HCT116 (cell line): ENCODE results near the gene GALNS. TPM values are rescaled to one million over a fixed set of nuclear protein-coding genes. Genes with fewer than 3 reads are reported as not detected.

Experiments used
- ATAC-seq: fragments of 200-7000 bp; cut with Tn5 transposase; 2 replicates; pipeline ENCODE4 v1.9.1; 2020; ENCODE audit warnings: mild to moderate bottlenecking, moderate library complexity
- BruUV-seq: library from RNA; stranded (reverse); fragments of 400-500 nt; replicated peaks from 2 replicates; lab custom pipeline; 2021; lab: Mats Ljungman, UMichigan
- CTCF ChIA-PET: fragments of 300-600 bp; sonication (Branson Sonifier 250); formaldehyde crosslinking; loops from one replicate; lab custom pipeline; 2021; ENCODE audit warnings: antibody characterized with exemption; lab: Charles Lee
- POLR2A ChIA-PET: fragments of 300-600, 350-600 bp; sonication (Branson Sonifier 250); formaldehyde crosslinking; loops from one replicate; lab custom pipeline; 2021; ENCODE audit warnings: antibody characterized with exemption; lab: Charles Lee
- RAD21 ChIA-PET, 2 experiments: fragments of 300-600 bp; sonication (Branson Sonifier 250); formaldehyde crosslinking; loops; one replicate each; lab custom pipeline; 2023; ENCODE audit warnings: low total read pairs in 2 of 2; ENCODE audit not compliant: uncharacterized antibody in 2 of 2, unreplicated experiment in 2 of 2, low non-redundant PET in 1 of 2; lab: Charles Lee
- DNase-seq: peaks from one replicate; pipeline ENCODE4 v3.0.0-alpha.2; 2010; ENCODE audit warnings: low read depth, low spot score
- H2AFZ ChIP-seq: fragments of 200-600 bp; shearing (Covaris generic), sonication (generic); 2 replicates; pipeline ENCODE4 v1.6.1; 2017; ENCODE audit warnings: low read depth, mixed run types, mixed read lengths, antibody characterized with exemption, low read length; ENCODE audit not compliant: poor library complexity, severe bottlenecking
- H3K27ac ChIP-seq: 2 replicates; pipeline ENCODE4 v1.5.1; 2012; ENCODE audit warnings: low read depth, low read length
- H3K27me3 ChIP-seq: fragments of 200-600 bp; sonication (generic); 2 replicates; pipeline ENCODE4 v1.6.1; 2016; ENCODE audit warnings: mixed run types, low read length, mixed read lengths; ENCODE audit not compliant: insufficient read depth
- H3K36me3 ChIP-seq, 2 experiments: fragments of 200-500 bp in 1 of 2; fragments of 200-600 bp in 1 of 2; sonication (Bioruptor generic) in 1 of 2; sonication (generic) in 1 of 2; 2 replicates each; pipeline versions ENCODE4 v1.5.1 to v1.6.1; 2014 to 2016; ENCODE audit warnings: low read length in 2 of 2, inconsistent platforms in 1 of 2, mixed read lengths in 1 of 2, mixed run types in 1 of 2; ENCODE audit not compliant: insufficient read depth in 2 of 2, control insufficient read depth in 1 of 2
- H3K4me1 ChIP-seq, 2 experiments: fragments of 200-600 bp in 1 of 2; sonication (generic) in 1 of 2; 2 replicates each; pipeline versions ENCODE4 v1.5.1 to v1.6.1; 2012 to 2017; ENCODE audit warnings: low read length in 2 of 2, inconsistent platforms in 1 of 2, mild to moderate bottlenecking in 1 of 2, mixed read lengths in 1 of 2, mixed run types in 1 of 2, moderate library complexity in 1 of 2; ENCODE audit not compliant: insufficient read depth in 2 of 2, control insufficient read depth in 1 of 2
- H3K4me2 ChIP-seq: fragments of 200-600 bp; sonication (generic); 2 replicates; pipeline ENCODE4 v1.6.1; 2017; ENCODE audit warnings: mixed run types, low read length, mixed read lengths
- H3K4me3 ChIP-seq, 2 experiments: fragments of 200-600 bp in 1 of 2; sonication (generic) in 1 of 2; replicated peaks in 1 of 2; 2 replicates each; pipeline ENCODE4 v1.5.1; 2011 to 2016; ENCODE audit warnings: low read length in 2 of 2, control low read depth in 1 of 2, low read depth in 1 of 2, mild to moderate bottlenecking in 1 of 2, mixed read lengths in 1 of 2, mixed run types in 1 of 2
- H3K79me2 ChIP-seq: fragments of 200-600 bp; sonication (generic); 2 replicates; pipeline ENCODE4 v1.6.1; 2017; ENCODE audit warnings: mild to moderate bottlenecking, mixed run types, low read length, moderate library complexity, mixed read lengths; ENCODE audit not compliant: insufficient read depth
- H3K9ac ChIP-seq: fragments of 200-600 bp; sonication (generic); 2 replicates; pipeline ENCODE4 v1.6.1; 2016; ENCODE audit warnings: low read length, mixed read lengths
- H3K9me2 ChIP-seq: fragments of 200-600 bp; sonication (generic), shearing (Covaris generic); 2 replicates; pipeline ENCODE4 v1.6.1; 2017; ENCODE audit warnings: mixed run types, mild to moderate bottlenecking, moderate library complexity; ENCODE audit not compliant: insufficient read depth
- H3K9me3 ChIP-seq, 2 experiments: fragments of 200-500 bp in 1 of 2; fragments of 200-600 bp in 1 of 2; sonication (Bioruptor generic) in 1 of 2; sonication (generic) in 1 of 2; 2 replicates each; pipeline ENCODE4 v1.6.1; 2014 to 2017; ENCODE audit warnings: low read length in 2 of 2, mixed read lengths in 2 of 2, inconsistent platforms in 1 of 2, low read depth in 1 of 2, mild to moderate bottlenecking in 1 of 2, mixed run types in 1 of 2, moderate library complexity in 1 of 2; ENCODE audit not compliant: control insufficient read depth in 1 of 2, insufficient read depth in 1 of 2
- H4K20me1 ChIP-seq: fragments of 200-600 bp; sonication (generic), shearing (Covaris generic); 2 replicates; pipeline ENCODE4 v1.6.1; 2017; ENCODE audit warnings: mixed run types, mild to moderate bottlenecking, moderate library complexity; ENCODE audit not compliant: insufficient read depth
- CBX3 ChIP-seq: IDR thresholded peaks from 2 replicates; pipeline ENCODE4 v1.6.1; 2012; ENCODE audit warnings: low read depth
- CEBPB ChIP-seq: IDR thresholded peaks from 2 replicates; pipeline ENCODE4 v1.6.1; 2012; ENCODE audit warnings: low read depth
- CTCF ChIP-seq, 3 experiments: fragments of 200-600 bp in 1 of 3; sonication (generic) in 1 of 3; IDR thresholded peaks in 2 of 3; conservative IDR thresholded peaks in 1 of 3; 2 replicates each; pipeline ENCODE4 v1.5.1; 2012 to 2017; ENCODE audit warnings: low read depth in 2 of 3, low read length in 2 of 3, antibody characterized with exemption in 1 of 3, borderline replicate concordance in 1 of 3, control low read depth in 1 of 3, mild to moderate bottlenecking in 1 of 3, mixed read lengths in 1 of 3, mixed run types in 1 of 3, moderate library complexity in 1 of 3; ENCODE audit not compliant: insufficient read depth in 1 of 3
- EGR1 ChIP-seq: IDR thresholded peaks from 2 replicates; pipeline ENCODE4 v1.6.1; 2012; ENCODE audit warnings: low read depth
- ELF1 ChIP-seq: IDR thresholded peaks from 2 replicates; pipeline ENCODE4 v1.6.1; 2012; ENCODE audit warnings: low read depth, borderline replicate concordance
- JUND ChIP-seq: IDR thresholded peaks from 2 replicates; pipeline ENCODE4 v1.6.1; 2012
- POLR2A ChIP-seq: IDR thresholded peaks from 2 replicates; pipeline ENCODE4 v1.7.0; 2011; ENCODE audit warnings: borderline replicate concordance; ENCODE audit not compliant: insufficient read depth, insufficient read length; ENCODE audit errors: extremely low read depth
- POLR2AphosphoS5 ChIP-seq: IDR thresholded peaks from 2 replicates; pipeline ENCODE4 v1.6.1; 2011; ENCODE audit warnings: mild to moderate bottlenecking, low read depth, low read length, moderate library complexity
- SP1 ChIP-seq: IDR thresholded peaks from 2 replicates; pipeline ENCODE4 v1.6.1; 2012; ENCODE audit warnings: low read depth
- SRF ChIP-seq: IDR thresholded peaks from 2 replicates; pipeline ENCODE4 v1.6.1; 2012; ENCODE audit warnings: low read depth
- TCF7L2 ChIP-seq: IDR thresholded peaks from 2 replicates; pipeline ENCODE4 v1.7.0; 2011; ENCODE audit warnings: borderline replicate concordance, inconsistent platforms; ENCODE audit not compliant: insufficient read depth, insufficient read length; ENCODE audit errors: extremely low read depth
- YY1 ChIP-seq: IDR thresholded peaks from 2 replicates; pipeline ENCODE4 v1.6.1; 2011; ENCODE audit warnings: low read length, low read depth, moderate library complexity, mild to moderate bottlenecking; ENCODE audit not compliant: insufficient replicate concordance; ENCODE audit errors: extremely low read depth
- ZBTB33 ChIP-seq: IDR thresholded peaks from 2 replicates; pipeline ENCODE4 v1.6.1; 2011; ENCODE audit warnings: mild to moderate bottlenecking, low read length, moderate library complexity; ENCODE audit not compliant: insufficient replicate concordance; ENCODE audit errors: extremely low read depth
- ZFX ChIP-seq: fragments of 450-650 bp; IDR thresholded peaks from 2 replicates; pipeline ENCODE4 v1.6.1; 2017
- ZNF274 ChIP-seq: fragments of 200-500 bp; sonication (Bioruptor generic); IDR thresholded peaks from 2 replicates; pipeline ENCODE4 v1.6.1; 2014; ENCODE audit warnings: mild to moderate bottlenecking, low read depth, low read length, inconsistent platforms
- intact Hi-C: fragments of 100-400 bp; cut with micrococcal nuclease; formaldehyde crosslinking; loops from 2 replicates; pipeline ENCODE4 v1.10.0; 2022
- total RNA-seq: library from RNA; stranded (reverse); gene quantifications from one replicate; pipeline ENCODE4 v1.2.1, GENCODE V29; 2021; ENCODE audit not compliant: unreplicated experiment
- TF ChIP-seq, protein P1 (sequence below): IDR thresholded peaks from 2 replicates; pipeline ENCODE4 v1.6.1; 2012
- TF ChIP-seq, protein P2 (sequence below): IDR thresholded peaks from 2 replicates; pipeline ENCODE4 v1.6.1; 2012; ENCODE audit warnings: low read depth
- TF ChIP-seq, protein P3 (sequence below): IDR thresholded peaks from 2 replicates; pipeline ENCODE4 v1.6.1; 2012

Gene GALNS
- total RNA-seq, 1 experiment from 2014 or later: 44.6 TPM

DNA sequence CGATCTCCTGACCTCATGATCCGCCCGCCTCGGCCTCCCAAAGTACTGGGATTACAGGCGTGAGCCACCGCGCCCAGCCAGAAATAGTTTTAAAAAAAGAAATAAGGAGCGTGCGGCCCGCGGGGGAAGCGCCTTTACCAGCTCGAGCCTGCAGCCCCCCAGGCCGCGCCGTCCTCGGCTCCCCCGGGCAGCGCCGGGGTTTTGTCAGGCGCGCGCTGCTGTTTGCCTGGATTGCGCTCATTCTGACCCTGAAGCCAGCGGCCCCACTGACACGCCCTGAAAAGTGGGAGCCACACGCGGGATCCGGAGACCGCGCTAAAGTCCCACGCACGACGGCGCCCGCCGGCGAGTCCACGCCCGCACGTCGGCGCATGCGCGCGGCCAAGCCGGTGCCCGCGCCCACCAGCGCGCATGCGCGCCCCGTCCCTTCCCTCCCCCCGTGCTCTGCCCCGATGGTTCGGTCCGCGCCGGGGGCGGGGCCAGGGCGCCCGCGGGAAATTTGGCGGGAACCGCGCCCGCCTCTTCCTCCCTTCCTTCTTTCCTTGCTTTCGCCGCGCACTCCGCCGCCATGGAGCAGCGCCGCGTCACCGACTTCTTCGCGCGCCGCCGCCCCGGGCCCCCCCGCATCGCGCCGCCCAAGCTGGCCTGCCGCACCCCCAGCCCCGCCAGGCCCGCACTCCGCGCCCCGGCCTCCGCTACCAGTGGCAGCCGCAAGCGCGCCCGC, 53.3 kb downstream of the GALNS start, which contains the start of gene CDT1:
CDT1 (plus strand) TSS at position 526 of the 724 bp plus-strand sequence; CDS start at position 569, 43 bp downstream.
- H3K4me3 ChIP-seq: peak within 1 kb of the TSS; percentile 85 to 99
- ATAC-seq: peak; percentile 42
- H4K20me1 ChIP-seq: peaks cover 12% of the 10 kb centered on the region; the same call in 1 of the 2 replicates
- peak within 1 kb of the TSS; percentile 99 for H3K4me2 ChIP-seq
- peaks cover 49% of the 10 kb centered on the region for H3K79me2 ChIP-seq
- peak; percentile 61 for DNase-seq
- no peaks in the 10 kb centered on the region for H3K9me2 ChIP-seq
- H3K27me3 ChIP-seq: no peaks in the 10 kb centered on the region
- H2AFZ ChIP-seq: peak within 1 kb of the TSS; percentile 86
- H3K9me3 ChIP-seq: no peaks in the 10 kb centered on the region
- peak within 1 kb of the TSS; percentile 100 for H3K27ac ChIP-seq
- ChIA-PET POLR2A (interaction anchor here (0.9 to 1.5 kb wide), 7 partner anchors 8 to 389 kb away, joined by 3 to 15 read pairs (median 4); partner anchors contain the start of genes APRT and PIEZO1), RAD21 (no interaction called here), CTCF (interaction anchor here (1.0 to 1.3 kb wide), 4 partner anchors 8 to 66 kb away, joined by 3 to 10 read pairs (median 5); partner anchors contain the start of gene APRT)
- H3K4me1 ChIP-seq: peaks cover 16 to 43% of the 10 kb centered on the region in 2 experiments
- peaks cover 19 to 39% of the 10 kb centered on the region in 2 experiments; a peak in 3 of 4 replicates for H3K36me3 ChIP-seq
- H3K9ac ChIP-seq: peak within 1 kb of the TSS; percentile 97
- intact Hi-C loops: loop anchor here (2.0 to 5.0 kb wide), 2 partner anchors 19 to 66 kb away; partner anchors contain the start of gene PIEZO1
- no TSS peak for BruUV-seq
- TF ChIP-seq JUND (no peak), EGR1 (no peak), SP1 (no peak), ELF1 (no peak), CBX3 (no peak), CTCF (IDR thresholded peaks at IDR 0.05 in 2 of 3, conservative IDR thresholded peaks at IDR 0.05 in 1 of 3; ENCODE audit: borderline replicate concordance in 1 of 3, insufficient read depth in 1 of 3, low read depth in 2 of 3, low read length in 2 of 3) (no peak), ZFX (peak; percentile 66), TCF7L2 (peak; percentile 34), CEBPB (no peak), POLR2A (peak; percentile 76), YY1 (peak; percentile 76), ZNF274 (no peak), POLR2AphosphoS5 (peak; percentile 88), ZBTB33 (no peak), SRF (no peak)
- TF ChIP-seq, protein P1, sequence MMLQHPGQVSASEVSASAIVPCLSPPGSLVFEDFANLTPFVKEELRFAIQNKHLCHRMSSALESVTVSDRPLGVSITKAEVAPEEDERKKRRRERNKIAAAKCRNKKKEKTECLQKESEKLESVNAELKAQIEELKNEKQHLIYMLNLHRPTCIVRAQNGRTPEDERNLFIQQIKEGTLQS: no peak
- TF ChIP-seq, protein P2, sequence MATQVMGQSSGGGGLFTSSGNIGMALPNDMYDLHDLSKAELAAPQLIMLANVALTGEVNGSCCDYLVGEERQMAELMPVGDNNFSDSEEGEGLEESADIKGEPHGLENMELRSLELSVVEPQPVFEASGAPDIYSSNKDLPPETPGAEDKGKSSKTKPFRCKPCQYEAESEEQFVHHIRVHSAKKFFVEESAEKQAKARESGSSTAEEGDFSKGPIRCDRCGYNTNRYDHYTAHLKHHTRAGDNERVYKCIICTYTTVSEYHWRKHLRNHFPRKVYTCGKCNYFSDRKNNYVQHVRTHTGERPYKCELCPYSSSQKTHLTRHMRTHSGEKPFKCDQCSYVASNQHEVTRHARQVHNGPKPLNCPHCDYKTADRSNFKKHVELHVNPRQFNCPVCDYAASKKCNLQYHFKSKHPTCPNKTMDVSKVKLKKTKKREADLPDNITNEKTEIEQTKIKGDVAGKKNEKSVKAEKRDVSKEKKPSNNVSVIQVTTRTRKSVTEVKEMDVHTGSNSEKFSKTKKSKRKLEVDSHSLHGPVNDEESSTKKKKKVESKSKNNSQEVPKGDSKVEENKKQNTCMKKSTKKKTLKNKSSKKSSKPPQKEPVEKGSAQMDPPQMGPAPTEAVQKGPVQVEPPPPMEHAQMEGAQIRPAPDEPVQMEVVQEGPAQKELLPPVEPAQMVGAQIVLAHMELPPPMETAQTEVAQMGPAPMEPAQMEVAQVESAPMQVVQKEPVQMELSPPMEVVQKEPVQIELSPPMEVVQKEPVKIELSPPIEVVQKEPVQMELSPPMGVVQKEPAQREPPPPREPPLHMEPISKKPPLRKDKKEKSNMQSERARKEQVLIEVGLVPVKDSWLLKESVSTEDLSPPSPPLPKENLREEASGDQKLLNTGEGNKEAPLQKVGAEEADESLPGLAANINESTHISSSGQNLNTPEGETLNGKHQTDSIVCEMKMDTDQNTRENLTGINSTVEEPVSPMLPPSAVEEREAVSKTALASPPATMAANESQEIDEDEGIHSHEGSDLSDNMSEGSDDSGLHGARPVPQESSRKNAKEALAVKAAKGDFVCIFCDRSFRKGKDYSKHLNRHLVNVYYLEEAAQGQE: no peak
- TF ChIP-seq, protein P3, sequence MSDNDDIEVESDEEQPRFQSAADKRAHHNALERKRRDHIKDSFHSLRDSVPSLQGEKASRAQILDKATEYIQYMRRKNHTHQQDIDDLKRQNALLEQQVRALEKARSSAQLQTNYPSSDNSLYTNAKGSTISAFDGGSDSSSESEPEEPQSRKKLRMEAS: no peak
